Upper lobe of left lung (tissue), 6 donors: Measurements from ENCODE around the gene RHOV. TPM values are rescaled to one million over a fixed set of nuclear protein-coding genes. Genes with fewer than 3 reads are reported as not detected.
A peak's percentile ranks its signal among the peaks of the same experiment; 100 is the strongest.

Experiments used
- ATAC-seq, 2 donors: fragments of 200-7000 bp; cut with Tn5 transposase; one replicate each; pipeline ENCODE4 v1.9.1; 2022; ENCODE audit warnings: mild to moderate bottlenecking in 2 of 2, moderate library complexity in 2 of 2; ENCODE audit not compliant: low FRiP score in 2 of 2
- DNase-seq, 2 donors: peaks; one replicate each; pipeline ENCODE4 v3.0.0-alpha.2; 2019 to 2020
- H3K27ac ChIP-seq, 4 donors: fragments of 200-600 bp; sonication (generic); one replicate each; pipeline ENCODE4 v1.5.1; 2016 to 2019
- H3K27me3 ChIP-seq, 4 donors: fragments of 200-600 bp; sonication (generic); one replicate each; pipeline ENCODE4 v1.5.1; 2017 to 2019
- H3K36me3 ChIP-seq, 4 donors: fragments of 200-600 bp; sonication (generic); one replicate each; pipeline ENCODE4 v1.5.1; 2016 to 2019
- H3K4me1 ChIP-seq, 4 donors: fragments of 200-600 bp; sonication (generic); one replicate each; pipeline ENCODE4 v1.5.1; 2018 to 2019
- H3K4me3 ChIP-seq, 4 donors: fragments of 200-600 bp; sonication (generic); one replicate each; pipeline ENCODE4 v1.5.1; 2017 to 2019; ENCODE audit warnings: mild to moderate bottlenecking in 2 of 4, moderate library complexity in 1 of 4
- H3K9me3 ChIP-seq, 4 donors: fragments of 200-600 bp; sonication (generic); one replicate each; pipeline ENCODE4 v1.5.1; 2018 to 2019
- CTCF ChIP-seq, 6 experiments: fragments of 450-650 bp in 4 of 6; fragments of 200-600 bp in 2 of 6; sonication (generic) in 2 of 6; IDR thresholded peaks; one replicate each; pipeline ENCODE4 v1.5.1; 2016 to 2019; ENCODE audit warnings: antibody characterized with exemption in 6 of 6
- EP300 ChIP-seq, 4 donors: sonication (generic); formaldehyde crosslinking; IDR thresholded peaks; one replicate each; pipeline ENCODE4 v1.5.1; 2017; ENCODE audit warnings: antibody characterized with exemption in 4 of 4, control low read depth in 2 of 4
- POLR2A ChIP-seq, 4 donors: fragments of 450-650 bp; IDR thresholded peaks; one replicate each; pipeline ENCODE4 v1.5.1; 2016 to 2017; ENCODE audit warnings: antibody characterized with exemption in 4 of 4, mild to moderate bottlenecking in 2 of 4
- POLR2AphosphoS5 ChIP-seq, 2 donors: sonication (generic); formaldehyde crosslinking; IDR thresholded peaks; one replicate each; pipeline ENCODE4 v1.5.1; 2017; ENCODE audit warnings: antibody characterized with exemption in 2 of 2
- WGBS, 2 donors: methylation state at CpG; one replicate each; pipeline ENCODE4 v1.1.5; 2017 to 2018; 5-methylcytosine and 5-hydroxymethylcytosine counted together
- total RNA-seq, 6 donors: library from RNA; depleted of rRNA in 4 of 6; stranded (reverse); fragments of >200 nt in 4 of 6; gene quantifications; one replicate each; pipeline versions ENCODE4 v1.1.0 to v1.2.1, GENCODE V29; 2016 to 2021
- donor health status: DM: no; HTN: no; CAD: no; lungs with moderate emphysema.
- donor health status: DM: no; HTN: yes; CAD: no; lungs with severe emphysema.

The RHOV gene
- total RNA-seq, 6 donors from 2014 or later: 0.46 to 2.1 (median 0.77) TPM; not detected in 3

- WGBS, 2 donors: 95 to 98% methylated on average over 8 of the region's 8 CpGs
- Histone ChIP-seq H3K4me1 (peaks cover 28 to 53% (median 49%) of the 10 kb centered on the region in 4 donors), H3K27ac (peak overlapping the region in 3 of 4 donors; percentile 32 to 89 (median 80)), H3K4me3 (no peak overlapping the region), H3K36me3 (no peaks in the 10 kb centered on the region), H3K9me3 (no peaks in the 10 kb centered on the region), H3K27me3 (no peaks in the 10 kb centered on the region)
- ATAC-seq: no peak
- no peak for DNase-seq
- no peak for TF ChIP-seq POLR2AphosphoS5 (IDR thresholded peaks at IDR 0.05)
- no peak for TF ChIP-seq POLR2A (IDR thresholded peaks at IDR 0.05)
Measured at GRCh38 chr15:40914486-40914885, 40.5 kb upstream of the RHOV start.

- TF ChIP-seq CTCF (IDR thresholded peaks at IDR 0.05): no peak
- no peak for TF ChIP-seq POLR2A (IDR thresholded peaks at IDR 0.05)
- TF ChIP-seq POLR2AphosphoS5 (IDR thresholded peaks at IDR 0.05): no peak
- TF ChIP-seq EP300 (IDR thresholded peaks at IDR 0.05): no peak
- Histone ChIP-seq H3K27me3 (no peaks in the 10 kb centered on the region), H3K27ac (peak overlapping the region in 2 of 4 donors; percentile 32 to 89), H3K9me3 (no peaks in the 10 kb centered on the region), H3K36me3 (no peaks in the 10 kb centered on the region), H3K4me3 (no peak overlapping the region), H3K4me1 (peaks cover 27 to 54% (median 51%) of the 10 kb centered on the region in 4 donors)
- 93 to 94% methylated on average over 12 of the region's 12 CpGs for WGBS, 2 donors
- no peak for ATAC-seq
- DNase-seq: no peak
Measured at GRCh38 chr15:40914013-40914412, 40.0 kb upstream of the RHOV start.

- Histone ChIP-seq H3K27ac (no peak overlapping the region), H3K4me3 (no peak overlapping the region), H3K9me3 (no peaks in the 10 kb centered on the region), H3K36me3 (no peaks in the 10 kb centered on the region), H3K4me1 (peaks cover 17 to 53% (median 46%) of the 10 kb centered on the region in 4 donors), H3K27me3 (no peaks in the 10 kb centered on the region)
- ATAC-seq (no peak), DNase-seq (no peak)
- no peak for TF ChIP-seq EP300 (IDR thresholded peaks at IDR 0.05)
- TF ChIP-seq POLR2AphosphoS5 (IDR thresholded peaks at IDR 0.05): no peak
- no peak for TF ChIP-seq CTCF (IDR thresholded peaks at IDR 0.05)
- TF ChIP-seq POLR2A (IDR thresholded peaks at IDR 0.05): no peak
- 64% methylated on average over 6 of the region's 6 CpGs; no CpG with 5 or more reads in 1 of the 2 donors for WGBS, 2 donors
Measured at GRCh38 chr15:40912478-40912877, 38.4 kb upstream of the RHOV start.

- Histone ChIP-seq H3K4me1 (peaks cover 24 to 54% (median 52%) of the 10 kb centered on the region in 4 donors), H3K36me3 (no peaks in the 10 kb centered on the region), H3K9me3 (no peaks in the 10 kb centered on the region), H3K27me3 (no peaks in the 10 kb centered on the region), H3K4me3 (no peak overlapping the region), H3K27ac (peak overlapping the region; percentile 19 to 74 (median 52))
- TF ChIP-seq POLR2A (IDR thresholded peaks at IDR 0.05) (no peak), EP300 (IDR thresholded peaks at IDR 0.05) (no peak), CTCF (IDR thresholded peaks at IDR 0.05) (no peak), POLR2AphosphoS5 (IDR thresholded peaks at IDR 0.05) (no peak)
- 83 to 84% methylated on average over 2 of the region's 2 CpGs for WGBS, 2 donors
- DNase-seq: no peak
- no peak for ATAC-seq
Measured at GRCh38 chr15:40911693-40912092, 37.7 kb upstream of the RHOV start.

GRCh38 chr15:40911141-40911540 is 37.1 kb upstream of the RHOV start:
- peaks cover 30 to 59% (median 57%) of the 10 kb centered on the region in 4 donors for H3K4me1 ChIP-seq

More at GRCh38 chr15:40911141-40911540, 37.1 kb upstream of the RHOV start:
- Histone ChIP-seq H3K9me3 (no peaks in the 10 kb centered on the region), H3K27me3 (no peaks in the 10 kb centered on the region), H3K4me3 (no peak overlapping the region), H3K36me3 (no peaks in the 10 kb centered on the region), H3K27ac (peak overlapping the region; percentile 19 to 74 (median 52))
- ATAC-seq (no peak), DNase-seq (no peak)
- TF ChIP-seq POLR2AphosphoS5 (IDR thresholded peaks at IDR 0.05): no peak
- no peak for TF ChIP-seq POLR2A (IDR thresholded peaks at IDR 0.05)
- no peak for TF ChIP-seq EP300 (IDR thresholded peaks at IDR 0.05)
- no peak for TF ChIP-seq CTCF (IDR thresholded peaks at IDR 0.05)
- 62 to 65% methylated on average over 6 to 7 of the region's 7 CpGs for WGBS, 2 donors
